ENCODE measurements around the gene CA10. TPM values are rescaled to one million over a fixed set of nuclear protein-coding genes. Genes with fewer than 3 reads are reported as not detected.

Gene CA10
- total RNA-seq, 2 donors from 2014 or later, result 0.26 TPM; not detected in 1

DNA sequence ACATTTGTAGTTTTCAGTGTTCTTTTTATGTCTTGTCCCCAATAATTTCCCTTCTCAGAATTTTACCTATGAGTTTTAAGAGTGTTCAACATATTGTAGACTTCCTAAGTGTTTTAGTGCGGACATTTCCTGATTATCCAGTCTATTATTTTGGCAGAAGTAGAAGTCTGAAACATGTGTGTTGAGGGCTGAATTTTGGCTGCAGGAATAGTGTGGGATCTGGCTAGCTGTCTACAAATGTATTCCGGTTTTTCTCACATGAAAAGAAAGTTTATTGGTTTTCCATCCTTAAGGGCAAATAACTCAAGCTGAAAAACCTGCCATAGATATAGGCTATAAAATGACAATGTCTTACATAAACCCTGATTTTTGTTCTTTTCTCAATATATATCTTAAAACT lies 33.0 kb upstream of the CA10 start:
- Histone ChIP-seq H3K27ac (no peak overlapping the region), H3K36me3 (replicated peaks in 1 of 2; ENCODE audit: insufficient read depth in 1 of 2, low read depth in 2 of 2) (no peaks in the 10 kb centered on the region), H3K4me1 (no peaks in the 10 kb centered on the region), H3K4me3 (no peak overlapping the region), H3K9me3 (no peaks in the 10 kb centered on the region), H3K27me3 (no peaks in the 10 kb centered on the region)
- DNase-seq (no peak), ATAC-seq (no peak)
- WGBS, 2 donors, result 69 to 81% methylated on average over 2 of the region's 2 CpGs
- intact Hi-C loops (cut with DNase I), result no loop called here
- no peak for TF ChIP-seq POLR2A (IDR thresholded peaks at IDR 0.05)
- TF ChIP-seq, protein P1, sequence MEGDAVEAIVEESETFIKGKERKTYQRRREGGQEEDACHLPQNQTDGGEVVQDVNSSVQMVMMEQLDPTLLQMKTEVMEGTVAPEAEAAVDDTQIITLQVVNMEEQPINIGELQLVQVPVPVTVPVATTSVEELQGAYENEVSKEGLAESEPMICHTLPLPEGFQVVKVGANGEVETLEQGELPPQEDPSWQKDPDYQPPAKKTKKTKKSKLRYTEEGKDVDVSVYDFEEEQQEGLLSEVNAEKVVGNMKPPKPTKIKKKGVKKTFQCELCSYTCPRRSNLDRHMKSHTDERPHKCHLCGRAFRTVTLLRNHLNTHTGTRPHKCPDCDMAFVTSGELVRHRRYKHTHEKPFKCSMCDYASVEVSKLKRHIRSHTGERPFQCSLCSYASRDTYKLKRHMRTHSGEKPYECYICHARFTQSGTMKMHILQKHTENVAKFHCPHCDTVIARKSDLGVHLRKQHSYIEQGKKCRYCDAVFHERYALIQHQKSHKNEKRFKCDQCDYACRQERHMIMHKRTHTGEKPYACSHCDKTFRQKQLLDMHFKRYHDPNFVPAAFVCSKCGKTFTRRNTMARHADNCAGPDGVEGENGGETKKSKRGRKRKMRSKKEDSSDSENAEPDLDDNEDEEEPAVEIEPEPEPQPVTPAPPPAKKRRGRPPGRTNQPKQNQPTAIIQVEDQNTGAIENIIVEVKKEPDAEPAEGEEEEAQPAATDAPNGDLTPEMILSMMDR (IDR thresholded peaks at IDR 0.05), result no peak

DNA sequence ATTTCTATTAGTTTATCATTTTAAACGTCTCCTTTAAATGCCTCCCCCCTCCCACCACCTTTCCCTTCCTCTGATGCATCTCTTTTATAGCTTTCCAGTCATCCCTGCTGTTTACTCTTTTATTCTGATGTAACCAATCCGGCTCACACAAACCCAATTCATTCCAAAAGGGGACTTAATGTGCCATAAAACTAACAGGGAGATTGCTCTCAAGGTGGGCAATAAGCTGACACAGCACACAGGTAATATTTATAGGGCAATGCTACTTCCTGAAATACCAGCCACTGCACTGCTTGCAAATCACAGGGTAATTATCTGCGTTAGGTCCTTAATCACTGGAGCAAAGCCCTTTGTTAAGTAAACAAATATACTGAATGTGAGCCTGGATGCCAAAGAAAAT lies 23.3 kb upstream of the CA10 start:
- H3K9me3 ChIP-seq, result no peaks in the 10 kb centered on the region
- H3K36me3 ChIP-seq (replicated peaks in 1 of 2; ENCODE audit: insufficient read depth in 1 of 2, low read depth in 2 of 2), result no peaks in the 10 kb centered on the region
- H3K27me3 ChIP-seq, result no peaks in the 10 kb centered on the region
- H3K4me3 ChIP-seq, result no peak overlapping the region
- TF ChIP-seq, protein P1 (IDR thresholded peaks at IDR 0.05), result no peak
- no peak for TF ChIP-seq POLR2A (IDR thresholded peaks at IDR 0.05)
- WGBS, 2 donors, result 9% methylated on average over 3 of the region's 3 CpGs
- DNase-seq, result no peak
- no peak for ATAC-seq
- intact Hi-C loops (cut with DNase I), result no loop called here
- no peak overlapping the region for H3K27ac ChIP-seq
- H3K4me1 ChIP-seq, result no peaks in the 10 kb centered on the region

DNA sequence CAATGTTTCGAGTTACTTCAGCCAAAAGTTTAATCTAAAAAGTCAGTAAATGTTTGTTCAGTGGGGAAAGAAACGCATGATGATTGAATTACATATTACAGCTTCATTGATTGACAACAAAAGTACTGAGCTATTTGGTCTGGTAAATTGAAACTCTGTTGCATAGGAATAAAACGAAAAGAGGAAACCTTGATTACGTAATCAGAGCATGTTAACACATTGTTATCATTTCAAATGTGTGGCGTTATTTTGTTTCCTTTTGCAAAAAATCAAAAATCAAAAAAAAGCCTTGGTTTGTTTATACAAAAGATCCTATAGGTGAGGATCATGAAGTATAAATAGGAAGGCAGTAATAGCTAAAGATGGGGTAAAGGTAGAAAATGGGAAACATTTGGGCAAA lies 19.5 kb upstream of the CA10 start:
- Histone ChIP-seq H3K4me1 (no peaks in the 10 kb centered on the region), H3K27me3 (no peaks in the 10 kb centered on the region), H3K4me3 (no peak overlapping the region), H3K36me3 (replicated peaks in 1 of 2; ENCODE audit: insufficient read depth in 1 of 2, low read depth in 2 of 2) (no peaks in the 10 kb centered on the region), H3K9me3 (no peaks in the 10 kb centered on the region), H3K27ac (no peak overlapping the region)
- DNase-seq (no peak), ATAC-seq (no peak)
- 6 to 14% methylated on average over 5 of the region's 5 CpGs for WGBS, 2 donors
- TF ChIP-seq, protein P1 (IDR thresholded peaks at IDR 0.05), result no peak
- intact Hi-C loops (cut with DNase I), result no loop called here

DNA sequence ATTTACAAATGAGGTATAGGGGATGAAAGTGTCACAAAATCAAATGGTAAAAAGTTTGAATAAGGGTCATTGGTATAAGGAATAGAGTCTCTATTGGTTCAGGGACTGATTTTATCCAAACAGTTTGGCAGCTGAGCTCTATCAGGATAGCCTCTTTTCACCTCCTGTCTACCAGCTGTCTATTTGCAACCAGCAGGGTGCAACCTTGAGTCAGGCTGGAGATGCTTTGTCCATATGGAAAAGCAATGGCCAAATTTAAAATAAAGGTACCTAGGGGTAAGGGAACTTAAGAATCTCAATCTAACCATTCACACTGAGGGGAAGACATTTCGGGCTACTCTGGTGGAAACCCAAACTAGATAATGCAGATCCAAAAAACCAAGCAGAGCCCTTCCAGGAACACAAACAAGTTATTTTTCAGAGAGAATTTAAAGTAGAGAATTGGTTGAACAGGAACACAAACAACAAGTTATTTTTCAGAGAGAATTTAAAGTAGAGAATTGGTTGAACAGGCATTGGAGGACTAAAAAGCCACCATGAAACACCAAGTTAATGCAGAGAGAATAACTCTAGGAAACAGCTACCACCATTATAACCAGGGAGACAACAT lies 12.6 kb upstream of the CA10 start:
- no peak overlapping the region for H3K4me3 ChIP-seq
- intact Hi-C loops (cut with DNase I), result no loop called here
- no peaks in the 10 kb centered on the region for H3K9me3 ChIP-seq
- no peaks in the 10 kb centered on the region for H3K27me3 ChIP-seq
- no peaks in the 10 kb centered on the region for H3K4me1 ChIP-seq
- no peaks in the 10 kb centered on the region for H3K36me3 ChIP-seq (replicated peaks in 1 of 2; ENCODE audit: insufficient read depth in 1 of 2, low read depth in 2 of 2)
- DNase-seq (peak; percentile 31 to 45 (median 40)), ATAC-seq (no peak)
- WGBS, 2 donors, result 29 to 32% methylated on average over 1 of the region's 1 CpG
- H3K27ac ChIP-seq, result no peak overlapping the region
- no peak for TF ChIP-seq POLR2A (IDR thresholded peaks at IDR 0.05)
- TF ChIP-seq, protein P1 (IDR thresholded peaks at IDR 0.05), result peak; percentile 15 to 51 (median 44)

DNA sequence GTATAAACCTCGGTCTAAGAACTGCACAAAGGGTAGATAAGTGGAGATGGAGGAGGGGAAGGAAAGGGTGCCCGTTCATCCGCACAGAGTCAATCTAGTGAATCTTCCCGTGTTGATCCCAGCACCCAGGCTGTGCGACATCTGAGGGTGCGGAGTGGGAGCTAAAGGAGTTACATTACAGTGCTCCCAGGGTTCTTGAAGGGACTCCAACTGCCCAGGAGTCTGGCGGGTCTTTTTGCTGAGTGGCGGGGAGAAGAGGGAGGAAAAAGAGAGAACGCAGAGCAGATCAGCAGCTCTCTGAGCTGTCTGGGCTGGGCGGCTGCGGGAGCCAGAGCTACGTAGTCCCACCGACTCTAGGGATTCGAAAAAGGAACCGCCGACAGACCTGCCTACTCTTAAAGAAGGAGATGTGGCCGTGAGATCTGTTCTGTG lies 1.6 kb upstream of the CA10 start:
- Histone ChIP-seq H3K27me3 (peaks cover 0 to 27% of the 10 kb centered on the region in 2 donors), H3K9me3 (no peaks in the 10 kb centered on the region), H3K36me3 (replicated peaks in 1 of 2; ENCODE audit: insufficient read depth in 1 of 2, low read depth in 2 of 2) (no peaks in the 10 kb centered on the region), H3K4me3 (no peak overlapping the region), H3K4me1 (peaks cover 16% of the 10 kb centered on the region), H3K27ac (no peak overlapping the region)
- no peak for ATAC-seq
- no peak for TF ChIP-seq POLR2A (IDR thresholded peaks at IDR 0.05)
- 10 to 12% methylated on average over 17 of the region's 17 CpGs for WGBS, 2 donors
- intact Hi-C loops (cut with DNase I), result no loop called here
- DNase-seq, result no peak
